ENCODE results near the gene TSPAN3.

Gene TSPAN3

DNA sequence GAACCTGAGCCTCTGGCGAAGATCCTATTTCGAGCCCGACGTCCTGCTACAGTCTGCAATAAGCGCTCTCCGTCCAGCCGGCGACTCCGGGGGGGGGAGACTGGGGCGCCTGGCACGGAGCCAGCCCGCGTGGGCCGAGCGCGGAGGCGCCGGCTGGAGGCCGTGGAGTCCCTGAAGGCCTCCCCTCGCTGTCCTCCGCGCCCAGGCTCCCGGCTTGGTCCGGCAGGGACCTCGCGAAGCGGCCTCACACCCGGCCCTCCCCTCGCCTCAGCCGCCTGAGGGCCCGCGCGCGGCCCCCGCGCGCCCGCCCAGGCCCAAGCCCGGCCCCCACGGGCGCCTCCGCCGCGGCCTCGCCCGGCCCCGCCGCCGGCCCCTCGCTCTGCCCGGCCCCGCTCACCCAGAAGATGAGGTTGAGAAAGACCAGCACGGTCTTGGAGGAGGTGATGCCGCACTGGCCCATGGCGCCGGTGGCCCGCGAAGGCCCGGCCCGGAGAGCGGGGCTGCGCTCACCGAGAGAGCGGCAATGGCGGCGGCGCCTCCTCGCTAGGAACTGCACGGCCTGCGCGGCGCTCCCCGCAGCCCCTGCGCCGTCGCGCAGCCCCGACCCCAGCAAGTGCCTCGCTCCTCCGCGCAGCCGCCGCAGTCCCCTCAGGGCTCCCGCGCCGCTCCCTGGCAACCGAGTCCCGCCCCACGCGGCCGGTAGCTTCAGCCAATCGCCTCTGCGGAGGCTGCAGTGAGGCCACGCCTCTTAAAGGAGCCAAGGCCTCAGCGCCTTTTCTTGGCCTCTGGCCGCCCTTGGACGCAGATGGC, at the start of gene TSPAN3:
Gene TSPAN3 (minus strand): TSS at position 615 of the 810 bp plus-strand sequence. CDS start 155 bp downstream, at position 460.
- peak; percentile 81 for DNase-seq (ENCODE audit: low read depth)

DNA sequence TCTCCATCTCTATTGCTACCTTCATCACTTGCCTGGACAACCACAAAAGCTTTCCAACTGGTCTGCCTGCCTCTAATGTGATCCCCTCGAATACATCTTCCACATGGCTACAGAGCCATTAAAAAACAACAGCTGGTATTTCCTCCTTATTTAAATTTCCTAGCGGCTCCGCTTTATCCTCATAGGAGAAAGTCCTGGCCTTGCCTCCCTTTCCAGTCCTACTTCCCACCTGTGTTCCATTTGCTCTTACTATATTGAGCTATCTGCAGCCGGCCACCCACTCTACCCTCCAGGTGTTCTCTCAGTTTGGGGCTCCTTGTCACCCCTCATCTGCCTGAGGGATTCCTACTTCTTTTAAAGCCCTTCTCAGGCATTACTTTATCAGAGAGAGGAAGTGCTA, 49.7 kb upstream of the TSPAN3 start:
- DNase-seq (ENCODE audit: low read depth) = no peak

DNA sequence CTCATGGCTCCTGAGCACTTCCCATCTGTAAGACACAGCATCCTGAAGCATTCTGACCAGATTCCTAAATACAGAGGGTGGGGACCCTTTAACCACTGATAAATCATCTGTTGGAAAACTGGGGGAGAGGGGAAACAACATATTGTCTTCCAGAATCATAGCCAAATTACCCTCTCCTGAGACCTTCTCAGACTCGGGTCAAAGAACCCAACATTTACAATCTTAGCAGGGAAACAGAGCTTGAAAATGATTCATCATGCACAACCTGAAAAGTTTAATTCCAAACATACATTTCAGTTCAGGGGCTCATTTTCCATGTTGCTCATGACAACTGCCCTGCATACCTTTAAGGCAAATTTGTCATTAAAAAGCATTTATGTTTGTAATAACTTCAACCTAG, 48.5 kb upstream of the TSPAN3 start:
- DNase-seq (ENCODE audit: low read depth) = no peak

DNA sequence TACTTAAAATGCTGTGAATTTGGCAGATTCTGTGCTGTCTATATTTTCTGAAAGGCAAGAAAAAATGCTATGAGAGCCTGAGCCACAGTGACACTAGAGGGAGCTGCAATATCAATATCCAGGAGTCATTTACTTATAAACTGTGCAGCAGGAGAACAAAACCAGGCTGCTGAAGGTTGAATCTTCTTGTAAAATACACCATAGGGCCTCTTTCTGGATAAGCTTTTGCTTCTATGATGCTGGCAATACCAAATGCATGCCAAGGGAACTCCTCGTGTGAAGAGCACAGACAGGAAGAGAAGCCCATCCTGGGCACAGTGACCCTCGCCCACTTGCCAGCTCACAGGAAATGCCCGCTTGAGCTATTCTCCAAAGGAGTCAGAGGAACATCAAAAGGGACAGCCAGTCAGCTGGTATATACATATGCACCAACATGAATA, 48.0 kb upstream of the TSPAN3 start:
- DNase-seq (ENCODE audit: low read depth) = peak; percentile 70

DNA sequence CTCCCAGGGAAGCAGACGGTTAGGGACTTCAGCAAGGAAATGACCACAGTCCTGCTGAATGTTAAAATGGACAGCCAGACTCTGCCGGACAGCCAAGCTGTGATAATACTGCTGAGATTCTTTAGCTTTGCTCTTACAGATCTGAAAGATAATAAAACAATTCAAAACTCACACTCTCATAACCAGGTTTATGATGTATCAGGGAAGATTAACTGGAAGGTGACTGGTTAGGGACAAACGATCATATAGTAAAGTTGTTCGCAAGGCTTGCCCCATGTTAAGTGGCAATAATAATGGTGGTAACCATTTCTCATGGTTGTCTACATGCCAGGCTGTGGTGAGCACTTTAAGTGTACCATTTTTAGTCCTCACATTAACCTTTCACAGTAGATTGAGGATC, 44.3 kb upstream of the TSPAN3 start:
- DNase-seq (ENCODE audit: low read depth) = no peak

DNA sequence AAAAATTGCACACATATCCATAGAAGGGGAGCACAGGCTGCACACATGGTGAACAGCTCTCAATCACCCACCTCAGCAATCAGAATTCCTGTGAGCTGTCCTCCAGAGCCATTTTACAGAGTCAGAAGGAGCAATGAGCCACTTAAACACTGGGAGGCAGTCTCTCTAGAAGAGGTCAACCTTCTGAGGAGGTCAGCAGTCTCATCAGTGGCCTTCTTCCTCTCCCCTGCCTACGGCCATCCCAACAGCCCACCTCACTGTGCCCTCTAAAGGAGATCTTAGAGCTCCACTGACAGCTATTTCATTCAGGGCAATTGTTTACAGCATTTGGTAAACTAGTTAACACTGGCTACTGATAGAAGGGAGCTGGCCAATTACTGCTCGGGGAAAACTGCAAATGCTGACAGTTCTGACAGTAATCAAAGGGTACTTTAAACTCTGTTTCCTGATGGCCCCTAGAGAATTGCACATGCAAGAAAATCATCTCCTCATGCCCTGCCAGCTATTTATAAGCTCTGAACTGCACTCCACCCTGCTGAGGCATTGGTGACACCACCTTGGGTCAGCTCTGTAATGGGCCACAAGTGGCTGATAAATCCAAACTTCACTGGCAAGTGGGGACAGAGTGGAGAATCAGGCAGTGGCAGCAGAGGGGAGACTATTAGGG, 42.1 kb upstream of the TSPAN3 start:
- no peak for DNase-seq (ENCODE audit: low read depth)

DNA sequence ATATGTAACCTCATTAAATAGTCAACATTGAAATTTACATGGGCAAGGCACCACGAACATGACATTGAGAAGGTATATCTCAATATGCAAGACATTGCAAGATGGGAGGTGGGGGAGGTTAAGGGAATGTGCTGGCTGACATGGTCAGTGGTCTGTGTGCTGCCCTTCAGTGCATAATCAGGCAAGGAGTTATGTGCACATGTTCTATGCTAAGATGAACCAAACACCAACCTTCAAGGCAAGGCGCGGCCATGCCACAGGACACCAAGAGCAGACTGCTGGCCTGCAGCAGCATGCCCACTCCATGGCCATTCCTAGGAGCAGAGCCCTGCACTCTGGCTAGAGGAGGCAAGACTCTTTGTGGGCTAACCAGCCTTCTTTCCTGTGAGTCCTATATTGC, 40.9 kb upstream of the TSPAN3 start:
- no peak for DNase-seq (ENCODE audit: low read depth)

DNA sequence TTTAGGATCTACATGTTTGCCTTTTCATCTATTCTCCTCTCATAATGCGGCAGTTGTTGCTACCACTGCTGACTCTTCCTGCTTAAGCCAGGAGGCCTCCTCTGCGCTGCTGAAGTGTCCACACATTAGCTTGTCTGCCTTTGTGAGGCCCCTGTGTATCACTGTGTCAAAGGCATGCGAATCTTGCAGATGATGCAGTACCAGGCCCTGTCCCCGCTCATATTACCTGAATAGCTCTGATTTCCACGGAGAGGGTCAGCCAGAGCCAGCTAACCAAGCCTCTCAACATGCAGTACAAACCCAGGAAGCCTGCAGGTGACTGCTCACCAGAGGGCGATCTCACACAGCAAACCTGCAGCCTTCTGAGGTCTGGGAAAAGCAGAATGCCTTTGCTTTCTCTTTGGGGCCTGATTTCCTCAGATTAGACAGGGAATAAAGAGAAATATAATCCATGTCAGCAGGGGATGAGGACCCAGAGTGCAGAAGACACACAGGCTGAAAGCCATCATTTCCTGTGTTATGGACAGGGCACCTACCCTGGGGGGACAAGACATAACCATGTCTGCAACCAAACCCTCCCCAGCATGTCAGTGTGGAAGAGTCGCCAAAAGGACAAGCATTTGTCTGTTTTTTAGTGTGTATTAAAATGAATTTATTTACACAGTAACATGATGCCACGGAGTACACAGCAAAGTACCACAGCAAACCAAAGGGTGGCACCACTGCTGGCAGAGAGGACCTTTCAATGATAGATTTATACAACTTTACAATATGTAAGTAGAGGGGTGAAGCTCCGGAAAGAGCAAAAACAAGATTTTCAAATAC, 36.8 kb upstream of the TSPAN3 start:
- peak; percentile 53 for DNase-seq (ENCODE audit: low read depth)

DNA sequence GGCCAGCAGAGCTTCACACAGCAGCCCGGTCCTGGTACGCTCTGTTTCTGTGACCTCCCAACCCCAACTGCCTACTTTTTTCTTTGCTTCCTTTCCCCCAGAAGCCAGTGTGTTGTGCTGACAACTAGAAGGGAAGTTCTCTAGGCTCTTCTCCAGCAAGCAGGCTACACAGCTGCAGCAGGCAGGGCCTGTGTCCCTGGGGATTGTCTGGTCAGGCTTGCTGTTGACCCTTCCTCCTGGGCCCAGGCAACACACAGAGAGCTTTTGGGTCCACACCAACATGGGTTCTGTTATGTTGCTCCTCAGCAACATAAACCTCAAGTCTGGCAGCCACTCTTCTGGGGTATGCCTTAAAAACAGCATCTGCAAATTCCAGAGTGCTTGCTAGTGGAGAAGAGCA, 36.2 kb upstream of the TSPAN3 start:
- peak; percentile 59 for DNase-seq (ENCODE audit: low read depth)

DNA sequence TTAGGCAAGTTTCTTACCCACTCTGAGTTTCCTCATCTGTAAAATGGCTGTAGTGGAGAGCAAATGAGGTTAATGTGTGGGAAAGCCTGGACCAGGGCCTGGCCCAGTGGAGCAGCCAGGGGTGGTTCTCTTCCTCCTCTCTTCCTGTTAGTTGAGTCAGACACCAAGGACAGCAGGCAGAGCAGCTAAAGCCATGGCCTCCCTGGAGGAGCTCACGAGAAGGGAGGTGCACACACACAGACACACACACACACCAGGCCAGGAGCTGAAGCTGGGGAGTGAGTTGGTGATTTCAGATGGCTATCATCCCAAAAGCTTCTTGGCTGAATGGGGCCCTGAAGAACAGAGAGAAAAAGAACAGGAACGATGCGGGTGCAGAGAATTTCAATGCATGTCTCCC, 33.2 kb upstream of the TSPAN3 start:
- no peak for DNase-seq (ENCODE audit: low read depth)

DNA sequence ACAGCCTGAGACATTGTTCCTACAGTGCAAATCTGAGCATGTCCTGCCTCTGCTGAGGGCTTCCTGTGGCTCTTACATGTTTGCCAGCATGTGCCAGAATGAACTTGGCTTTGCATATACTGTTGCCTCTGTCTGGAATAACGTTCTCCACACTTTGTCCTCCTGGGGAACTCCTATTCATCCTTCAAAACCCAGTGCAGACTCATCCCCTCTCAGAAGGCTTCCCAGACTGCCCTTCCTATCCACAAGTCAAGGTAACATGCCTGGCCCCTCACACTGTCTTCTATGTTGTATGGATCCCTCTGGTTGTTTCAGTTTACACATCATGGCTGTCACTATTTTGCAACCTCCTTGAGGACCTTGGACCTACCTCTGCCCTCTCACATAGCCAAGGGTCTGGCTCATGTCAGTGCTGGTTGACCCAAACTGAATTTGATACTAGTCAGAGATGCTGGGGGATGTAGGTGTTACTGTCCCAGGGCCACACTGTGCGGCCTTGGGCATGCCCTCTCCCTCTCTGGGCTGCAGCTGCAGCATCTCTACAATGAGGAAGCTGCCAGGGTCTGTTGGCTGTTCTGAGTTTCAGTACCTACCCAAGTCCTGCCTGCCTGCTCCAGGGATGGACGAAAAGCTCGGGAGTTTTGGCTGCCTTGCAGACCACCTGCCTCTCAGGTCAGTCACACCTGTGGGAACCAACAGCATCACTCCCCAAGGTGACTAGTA, 29.0 kb upstream of the TSPAN3 start:
- no peak for DNase-seq (ENCODE audit: low read depth)

DNA sequence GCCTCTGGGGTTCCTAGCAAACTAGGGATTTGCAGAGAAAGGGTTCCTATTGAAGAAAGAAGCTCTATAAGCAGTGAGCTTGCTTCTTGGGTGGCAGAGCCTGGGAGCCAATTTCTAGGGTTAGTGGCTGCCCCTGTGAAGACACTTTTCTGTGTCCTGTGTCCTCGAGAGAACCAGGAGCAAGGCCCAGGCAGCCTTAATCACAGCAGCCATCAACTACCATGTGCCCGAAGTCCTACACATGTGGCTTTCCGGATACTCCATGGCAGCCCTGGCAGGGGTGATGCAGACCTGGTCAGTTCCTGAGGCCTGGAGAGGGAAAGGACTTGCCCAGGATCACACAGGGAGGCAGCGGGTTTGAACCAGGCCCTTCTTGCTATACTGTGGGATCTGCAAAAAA, 27.7 kb upstream of the TSPAN3 start:
- no peak for DNase-seq (ENCODE audit: low read depth)

DNA sequence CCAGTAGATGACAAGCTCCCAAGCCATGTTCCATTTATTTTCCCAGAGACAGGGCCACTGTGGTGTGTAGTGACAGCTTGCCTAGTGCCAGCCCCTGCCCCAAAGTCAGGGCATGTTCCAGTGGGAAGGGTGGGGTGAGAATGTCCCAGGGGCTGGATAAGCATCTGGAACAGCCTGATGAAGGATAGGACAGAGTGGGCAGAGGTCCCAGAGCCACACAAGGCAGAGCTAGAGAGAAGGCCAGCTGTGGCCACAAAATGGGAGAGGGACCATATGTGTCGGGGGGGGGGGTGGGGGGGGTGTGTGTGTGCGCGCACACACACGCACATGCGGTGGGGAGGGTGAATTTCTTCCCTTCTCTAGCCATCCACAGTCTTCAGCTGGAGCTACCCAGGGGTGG, 27.0 kb upstream of the TSPAN3 start:
- no peak for DNase-seq (ENCODE audit: low read depth)

DNA sequence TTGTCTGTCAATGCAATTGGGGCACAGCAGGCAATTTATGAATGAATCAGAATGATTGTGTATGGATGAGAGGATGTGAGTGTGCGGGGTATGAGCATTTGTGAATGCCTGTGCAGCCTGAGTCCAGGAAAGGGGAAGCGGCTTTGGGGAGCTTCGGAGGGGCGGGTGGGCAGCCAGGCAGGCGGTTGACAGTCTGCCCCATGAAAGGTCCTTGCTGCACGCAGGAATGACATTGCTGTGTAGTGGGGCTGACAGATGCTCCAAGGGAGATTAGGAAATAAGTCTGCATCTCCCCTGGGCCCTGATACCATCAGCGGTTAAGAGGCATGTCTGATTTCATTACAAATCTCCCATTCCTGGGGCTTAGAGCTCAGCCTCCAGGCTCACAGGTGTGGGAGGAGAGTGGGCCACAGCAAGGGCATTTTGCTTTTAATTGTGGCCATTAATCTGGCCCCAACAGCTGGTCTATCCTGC, 26.4 kb upstream of the TSPAN3 start:
- DNase-seq (ENCODE audit: low read depth) = no peak

DNA sequence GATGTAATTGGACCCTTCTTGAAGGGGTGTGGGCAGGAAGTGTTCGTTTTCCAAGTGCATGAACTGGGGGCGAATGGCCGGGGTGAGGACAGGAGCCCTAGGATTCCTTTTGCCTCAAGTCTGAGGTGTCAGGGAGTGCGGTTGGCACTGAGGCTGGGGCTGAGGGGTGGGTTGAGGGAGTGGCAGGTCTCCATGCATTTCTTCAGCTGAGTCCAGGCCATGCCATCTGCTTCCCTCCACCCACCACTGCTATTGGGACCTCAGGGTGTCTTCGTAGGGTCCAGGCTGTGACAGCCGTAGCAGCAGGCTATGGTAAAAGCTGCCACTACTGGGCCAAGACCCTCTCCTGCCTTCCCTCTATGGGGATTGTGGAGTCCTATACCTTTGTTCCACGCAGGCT, 25.6 kb upstream of the TSPAN3 start:
- DNase-seq (ENCODE audit: low read depth) = no peak

DNA sequence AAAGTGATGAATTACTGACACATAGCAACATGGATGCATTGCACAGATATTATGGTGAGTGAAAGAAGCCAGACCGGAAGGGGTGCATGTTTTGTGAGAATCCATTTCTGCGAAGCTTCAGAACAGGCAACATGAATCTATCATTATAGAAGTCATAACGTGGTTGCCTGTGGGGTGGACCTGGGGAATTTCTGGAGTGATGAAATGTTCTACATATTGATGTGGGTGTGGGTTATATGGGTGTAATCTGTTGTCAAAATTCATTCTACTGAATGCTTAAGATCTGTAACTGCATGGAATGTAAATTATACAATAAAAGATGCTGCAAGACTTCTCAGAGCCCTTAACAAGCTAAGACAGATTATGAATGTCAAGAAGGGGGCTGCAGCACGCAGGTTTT, 25.2 kb upstream of the TSPAN3 start:
- no peak for DNase-seq (ENCODE audit: low read depth)

DNA sequence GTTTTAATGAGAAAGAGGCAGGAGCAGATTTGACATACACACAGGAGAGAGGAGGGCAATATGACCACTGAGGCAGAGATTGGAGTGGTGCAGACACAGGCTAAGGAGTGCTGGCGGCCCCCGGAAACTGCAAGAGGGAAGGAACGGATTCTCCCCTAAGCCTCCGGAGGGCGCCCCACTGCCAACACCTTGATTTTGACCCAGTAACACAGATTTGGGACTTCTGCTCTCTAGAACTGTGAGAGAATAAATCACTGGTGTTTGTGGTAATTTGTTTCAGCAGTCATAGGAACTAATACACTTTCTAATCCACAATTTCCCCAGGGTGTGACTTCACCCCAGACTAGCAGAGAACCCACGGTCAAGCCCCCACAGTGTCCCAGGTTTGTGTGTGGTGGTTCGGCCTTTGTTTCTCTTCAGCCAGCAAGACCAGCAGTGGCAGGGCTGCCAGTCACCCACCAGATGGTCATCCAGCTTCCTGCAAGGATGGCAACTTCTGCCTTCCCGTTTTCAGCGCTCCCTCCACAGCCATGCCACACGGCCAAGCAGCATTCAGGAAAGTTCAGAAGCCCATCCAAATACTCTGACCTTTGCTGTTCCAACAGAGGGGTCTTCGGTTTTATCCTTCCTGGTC, 23.6 kb upstream of the TSPAN3 start:
- DNase-seq (ENCODE audit: low read depth) = no peak

DNA sequence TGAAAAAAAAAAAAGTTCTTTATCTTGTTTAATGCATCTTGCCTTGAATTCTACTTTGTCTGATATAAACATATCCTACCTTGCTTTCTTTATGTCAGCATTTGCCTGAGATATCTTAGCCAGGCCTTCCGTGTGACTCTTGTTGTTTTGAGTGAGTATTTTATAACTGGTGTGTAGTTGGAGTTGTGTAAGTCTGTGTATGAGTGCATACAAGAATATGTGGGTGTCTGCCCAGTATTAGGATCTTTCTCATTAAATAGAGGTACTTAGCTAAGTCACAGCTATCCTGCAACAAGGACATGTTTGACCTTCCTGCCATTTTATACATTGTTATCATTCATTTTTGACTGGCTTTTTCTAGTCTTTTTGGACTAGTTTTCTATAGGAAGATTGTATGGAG, 22.5 kb upstream of the TSPAN3 start:
- no peak for DNase-seq (ENCODE audit: low read depth)

DNA sequence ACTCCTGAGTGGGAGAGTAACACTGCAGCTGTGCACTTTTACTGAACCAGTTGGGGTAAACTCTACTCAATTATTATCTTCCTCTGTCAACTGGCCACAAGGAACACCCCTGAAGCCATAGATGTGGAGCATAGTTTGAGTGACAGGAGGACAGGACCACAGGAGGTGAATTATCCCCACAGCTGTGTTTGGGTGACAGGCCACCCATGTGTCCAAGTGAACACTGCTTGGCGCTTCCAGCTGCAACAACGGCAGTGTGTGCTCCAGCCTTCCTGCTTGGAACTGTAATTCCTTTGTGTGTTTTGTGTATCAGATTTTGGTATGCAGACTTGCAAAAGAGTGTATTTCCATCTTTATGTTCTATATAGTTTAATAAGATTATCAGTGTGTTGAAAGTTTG, 20.2 kb upstream of the TSPAN3 start:
- DNase-seq (ENCODE audit: low read depth) = no peak

DNA sequence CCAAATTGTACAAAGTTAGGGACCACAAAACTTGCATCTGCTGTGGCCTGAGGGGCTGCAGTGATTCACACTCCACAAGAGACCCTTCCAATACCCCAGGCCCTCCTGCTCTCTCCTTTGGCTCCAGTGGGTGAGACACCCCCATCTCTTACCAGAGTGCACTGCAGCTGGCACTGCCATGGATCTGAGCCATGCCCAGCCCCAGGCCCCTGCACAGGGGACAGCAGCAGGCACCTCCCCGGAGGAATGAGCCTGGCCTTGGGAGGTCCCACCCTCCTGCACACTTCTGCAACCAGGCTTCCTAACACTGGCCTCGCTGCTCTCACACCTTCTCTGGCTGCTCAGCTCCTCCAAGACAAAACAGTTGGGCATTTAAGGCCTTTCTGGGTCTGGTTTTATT, 16.3 kb upstream of the TSPAN3 start:
- no peak for DNase-seq (ENCODE audit: low read depth)

DNA sequence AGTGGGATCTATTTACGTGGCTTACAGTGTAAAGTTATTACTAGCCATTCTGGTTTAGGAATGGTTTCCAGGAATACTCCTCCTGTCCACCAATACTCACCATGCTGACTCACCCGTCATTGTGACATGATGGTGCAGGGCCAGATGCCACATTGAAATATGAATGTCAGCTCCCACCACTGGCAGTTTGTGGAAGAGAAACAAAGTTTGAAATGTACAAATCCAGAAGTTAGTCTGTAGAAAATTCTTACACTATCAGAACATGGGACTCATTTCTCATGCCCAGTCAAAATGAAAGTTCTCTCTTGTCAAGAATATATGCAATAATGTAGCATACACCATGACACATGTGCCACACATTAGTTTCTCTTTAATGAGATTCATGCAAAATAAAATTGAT, 14.4 kb upstream of the TSPAN3 start:
- no peak for DNase-seq (ENCODE audit: low read depth)

DNA sequence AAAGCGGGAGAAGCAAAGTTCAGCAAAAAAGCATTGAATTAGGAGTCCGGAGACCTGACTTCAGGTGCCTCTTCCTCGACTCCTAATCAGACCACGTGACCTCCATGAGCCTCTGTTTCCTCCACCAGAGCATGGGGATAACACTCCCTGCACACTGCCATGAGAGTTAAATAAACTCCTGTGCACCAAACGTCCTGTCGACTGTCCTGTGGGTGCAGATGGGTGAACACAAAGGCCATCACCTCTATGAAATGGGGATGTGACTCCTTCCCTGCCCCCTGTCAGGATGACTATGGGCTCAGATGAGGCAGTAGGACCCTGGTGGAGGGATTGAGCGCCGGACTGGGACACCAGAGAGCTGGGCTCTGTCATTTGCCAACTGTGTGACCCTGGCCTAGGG, 13.5 kb upstream of the TSPAN3 start:
- no peak for DNase-seq (ENCODE audit: low read depth)

Measured in fibroblast of the conjunctiva (primary cell).